Peyer's patch (tissue), 4 donors: ENCODE measurements around the gene HTR2C.

ENCODE experiments used
- CTCF ChIP-seq, 6 experiments: fragments of 450-650 bp in 4 of 6; fragments of 200-600 bp in 2 of 6; sonication (generic) in 1 of 6; IDR thresholded peaks; one replicate each; pipeline ENCODE4 v1.5.1; 2017 to 2019; ENCODE audit warnings: antibody characterized with exemption in 6 of 6, mild to moderate bottlenecking in 3 of 6, moderate library complexity in 1 of 6
- POLR2A ChIP-seq, 2 donors: fragments of 450-650 bp; IDR thresholded peaks; one replicate each; pipeline ENCODE4 v1.5.1; 2017; ENCODE audit warnings: antibody characterized with exemption in 2 of 2, mild to moderate bottlenecking in 2 of 2, moderate library complexity in 2 of 2

- TF ChIP-seq CTCF (IDR thresholded peaks at IDR 0.05) (no peak), POLR2A (IDR thresholded peaks at IDR 0.05) (no peak)
These were observed 1.0 kb upstream of the HTR2C start for GRCh38 chrX:114582698-114583395.
